Stimulated activated CD4-positive, alpha-beta T cell treated with anti-CD3 and anti-CD28 coated beads, Interleukin-4, amount 100 ng/mL, for 1 hour (primary cell): ENCODE results near the gene SUV39H2.
"Not testable (repeated sequence)": the region's sequence is repeated elsewhere in the genome, so short reads cannot be mapped to it uniquely, and the experiment has no call there.

Experiments
- DNase-seq: peaks from one replicate; pipeline ENCODE4 v3.0.0-alpha.2; 2020

Gene SUV39H2

GRCh38 chr10:14876764-14877163, 1.9 kb upstream of the SUV39H2 start:
- no peak for DNase-seq

GRCh38 chr10:14879124-14879927, 660 bp downstream of the SUV39H2 start:
- DNase-seq, result peak; percentile 48

DNA sequence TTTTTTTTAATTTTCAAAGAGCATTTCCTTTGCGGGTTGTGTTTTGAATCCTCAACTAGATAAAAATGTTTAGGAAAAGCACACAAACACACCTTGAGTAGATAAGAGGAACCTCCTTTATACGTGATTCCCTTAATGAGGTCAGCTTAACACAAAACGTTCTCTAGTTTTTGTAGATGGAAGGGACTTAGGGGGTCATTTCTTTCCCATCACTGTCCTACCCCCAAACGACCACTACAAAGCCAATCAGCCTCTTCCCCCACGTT, 1.2 kb downstream of the SUV39H2 start:
- no peak for DNase-seq

GRCh38 chr10:14880229-14880628, 1.6 kb downstream of the SUV39H2 start:
- no peak for DNase-seq

DNA sequence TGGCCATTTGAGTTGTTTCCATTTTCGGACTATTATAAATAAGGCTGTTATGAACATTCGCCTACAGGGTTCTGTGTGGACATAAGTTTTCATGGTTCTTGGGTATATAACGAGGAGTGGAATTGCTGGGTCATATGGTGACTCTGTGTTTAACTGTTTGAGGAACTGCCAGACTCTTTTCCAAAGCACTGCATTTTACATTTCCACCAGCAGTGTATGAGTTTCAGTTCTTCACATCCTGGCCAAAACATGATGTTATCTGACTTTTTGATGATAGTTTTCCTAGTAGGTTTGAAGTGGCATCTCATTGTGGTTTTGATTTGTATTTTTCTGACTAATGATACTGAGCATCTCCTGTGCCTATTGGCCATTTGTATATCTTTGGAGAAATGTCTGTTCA, 5.4 kb downstream of the SUV39H2 start:
- no peak for DNase-seq

DNA sequence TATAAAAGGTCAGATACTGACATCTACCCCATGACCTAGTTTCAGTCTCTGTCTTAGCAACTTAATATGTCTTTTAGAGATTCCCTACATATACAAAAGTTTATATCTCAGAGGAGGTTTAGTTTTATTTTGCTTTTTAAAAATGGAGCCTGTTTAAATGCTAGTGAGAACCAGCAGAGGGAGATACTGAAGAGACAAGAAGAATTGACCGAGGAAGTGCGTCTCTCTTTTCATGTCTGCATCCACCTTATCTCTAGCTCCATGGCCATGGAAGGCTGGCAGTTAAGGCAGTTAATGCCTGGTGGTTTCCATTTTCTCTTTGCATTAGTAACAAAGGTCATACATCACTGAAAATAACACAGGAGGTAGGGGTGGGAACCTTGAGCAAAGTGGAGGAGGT, 10.7 kb downstream of the SUV39H2 start:
- DNase-seq, result no peak

DNA sequence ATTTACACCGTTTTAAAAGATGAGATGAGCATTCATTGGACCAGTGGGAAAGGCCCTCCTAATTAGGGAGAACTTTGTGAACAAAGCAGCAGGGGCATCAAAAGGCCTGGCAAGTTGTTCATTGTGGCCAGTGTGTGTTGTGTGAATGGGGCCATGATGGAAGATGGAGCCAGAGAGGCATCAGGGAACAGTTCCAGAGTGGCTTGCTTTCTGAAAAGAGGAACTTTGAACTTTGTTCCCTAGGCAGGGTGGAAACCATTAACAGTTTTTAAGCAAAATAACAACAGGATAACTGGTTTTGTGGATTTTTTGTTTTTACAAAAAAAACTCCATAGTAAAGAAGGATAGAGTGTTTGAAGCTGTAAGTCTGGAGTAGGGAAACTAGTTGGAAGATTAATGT, 12.5 kb downstream of the SUV39H2 start:
- DNase-seq, result no peak

- peak; percentile 4 for DNase-seq
These were observed 25.7 kb downstream of the SUV39H2 start for GRCh38 chr10:14904316-14904732.

- DNase-seq, result no peak
These were observed 26.2 kb downstream of the SUV39H2 start for GRCh38 chr10:14904864-14905263.

GRCh38 chr10:14905890-14906289, 27.2 kb downstream of the SUV39H2 start:
- DNase-seq, result no peak

DNA sequence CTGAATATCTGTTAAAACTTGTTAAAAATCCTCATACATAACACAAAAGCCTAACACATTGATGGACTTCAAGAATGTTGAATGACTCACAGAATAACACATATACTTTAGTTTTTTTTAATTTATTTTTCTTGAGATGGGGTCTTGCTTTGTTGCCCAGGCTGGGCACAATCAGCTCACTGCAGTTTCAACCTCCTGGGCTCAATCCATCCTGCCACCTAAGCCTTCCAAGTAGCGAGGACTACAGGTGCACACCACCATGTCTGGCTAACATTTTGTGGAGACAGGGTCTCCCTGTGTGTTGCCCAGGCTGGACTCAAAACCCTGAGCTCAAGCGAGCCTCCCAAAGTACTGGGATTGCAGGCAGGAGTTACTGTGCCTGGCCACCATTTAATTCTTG, 28.1 kb downstream of the SUV39H2 start:
- DNase-seq, result no peak

DNA sequence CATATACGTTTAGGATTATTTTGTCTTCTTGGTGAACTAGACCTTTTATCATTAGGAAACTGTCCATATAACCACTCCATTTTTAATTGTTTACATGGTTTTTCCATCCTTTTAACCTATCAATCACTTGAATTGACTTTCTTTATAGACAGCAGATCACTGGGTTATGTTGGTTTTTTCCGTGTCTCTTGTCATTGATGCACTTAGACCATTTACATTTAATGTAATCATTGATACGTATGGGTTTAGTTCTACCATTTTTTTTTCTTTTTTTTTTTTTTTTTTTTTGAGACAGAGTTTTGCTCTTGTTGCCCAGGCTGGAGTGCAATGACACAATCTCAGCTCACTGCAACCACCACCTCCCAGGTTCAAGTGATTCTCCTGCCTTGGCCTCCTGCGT, 28.9 kb downstream of the SUV39H2 start:
- DNase-seq, result not testable (repeated sequence)

GRCh38 chr10:14909101-14909500, 30.4 kb downstream of the SUV39H2 start:
- no peak for DNase-seq

- no peak for DNase-seq
These were observed 32.3 kb downstream of the SUV39H2 start for GRCh38 chr10:14910953-14911352.

DNA sequence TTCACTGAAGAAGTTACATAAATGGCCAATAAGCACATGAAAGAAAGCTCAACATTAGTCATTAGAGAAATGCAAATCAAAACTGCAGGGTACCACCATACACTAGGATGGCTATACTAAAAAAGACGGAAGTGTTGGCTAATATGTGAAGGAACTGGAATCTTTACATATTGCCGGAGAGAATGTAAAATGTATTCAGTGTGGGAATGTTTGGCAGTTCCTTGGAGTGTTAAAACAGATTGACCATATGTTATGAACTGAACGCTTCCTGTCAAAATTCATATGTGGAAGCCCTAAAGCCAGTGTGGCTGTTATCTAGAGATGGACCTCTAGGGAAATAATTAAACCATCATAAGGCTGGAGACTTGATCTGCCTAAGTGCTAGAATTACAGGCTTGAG, 33.1 kb downstream of the SUV39H2 start:
- no peak for DNase-seq

DNA sequence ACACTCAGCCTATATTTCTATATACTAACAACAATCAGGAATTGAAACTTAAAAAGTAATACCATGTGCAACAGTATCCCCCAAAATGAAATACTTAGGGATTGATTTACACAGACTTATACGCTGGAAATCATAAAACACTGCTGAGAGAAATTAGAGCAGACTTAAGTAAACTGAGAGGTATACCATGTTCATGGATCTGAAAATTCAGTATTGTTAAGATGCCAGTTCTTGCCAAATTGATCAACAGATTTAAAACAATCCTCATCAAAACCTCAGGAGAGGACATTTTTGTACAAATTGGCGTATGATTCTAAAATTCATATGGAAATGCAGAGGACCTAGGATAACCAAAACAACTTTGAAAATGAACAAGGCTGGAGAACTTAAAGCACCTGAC, 37.9 kb downstream of the SUV39H2 start:
- no peak for DNase-seq

- no peak for DNase-seq
These were observed 39.2 kb downstream of the SUV39H2 start for GRCh38 chr10:14917827-14918226.

DNA sequence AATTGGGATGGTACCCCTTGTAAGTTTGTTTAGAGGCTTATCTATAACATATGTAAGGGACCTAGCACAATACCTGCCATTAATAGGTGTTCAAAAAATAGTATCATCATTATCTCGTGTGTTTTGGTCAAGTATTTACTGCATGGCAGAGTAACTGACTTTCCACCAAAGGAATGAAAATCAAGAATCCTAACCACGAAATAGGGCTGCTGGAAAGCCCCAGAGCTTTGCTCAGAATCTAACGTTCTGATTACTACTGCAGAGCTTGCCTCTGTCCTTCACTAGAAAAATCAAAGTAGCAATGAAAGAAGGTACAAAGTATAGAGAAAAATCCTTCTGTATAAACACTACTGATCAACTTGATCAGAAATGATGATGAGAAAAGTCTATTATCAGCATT, 40.3 kb downstream of the SUV39H2 start:
- no peak for DNase-seq

- no peak for DNase-seq
These were observed 45.3 kb downstream of the SUV39H2 start for GRCh38 chr10:14924013-14924412.

DNA sequence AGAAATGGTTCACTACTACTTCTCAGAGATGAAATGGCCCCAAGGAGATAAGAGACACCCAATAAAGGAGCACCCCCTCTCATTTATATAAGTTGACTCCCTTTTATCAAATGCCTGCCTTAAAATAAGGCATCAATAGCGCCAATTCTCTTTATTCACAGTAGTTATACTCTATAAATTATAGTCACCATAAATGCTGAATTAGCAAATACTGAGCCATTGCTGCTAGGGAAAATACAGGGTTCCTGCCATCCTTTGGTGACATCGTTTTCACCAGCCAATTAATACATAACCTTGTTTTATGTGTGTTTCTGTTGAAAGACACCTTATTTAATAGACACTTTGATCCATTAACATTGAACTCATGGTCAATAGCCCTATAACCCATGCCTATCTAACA, 46.6 kb downstream of the SUV39H2 start:
- no peak for DNase-seq

DNA sequence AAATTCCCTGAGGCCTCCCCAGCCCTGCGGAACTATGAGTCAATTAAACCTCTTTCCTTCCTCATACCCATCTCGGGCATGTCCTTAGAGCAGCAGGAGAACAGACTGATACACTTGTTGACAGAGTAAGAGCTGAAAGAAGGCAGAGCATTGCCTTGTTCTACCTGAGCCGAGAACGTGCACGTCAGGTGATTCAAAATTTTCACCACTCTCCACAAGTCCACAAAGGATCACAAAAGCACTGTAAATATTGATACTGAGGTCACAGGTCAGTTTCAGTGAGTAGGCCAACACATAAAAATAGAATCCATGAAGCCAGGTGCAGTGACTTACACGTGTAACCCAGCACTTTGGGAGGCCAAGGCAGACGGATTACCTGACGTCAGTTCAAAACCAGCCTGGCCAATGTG, 47.4 kb downstream of the SUV39H2 start:
- DNase-seq, result no peak

- DNase-seq, result no peak
These were observed 48.2 kb downstream of the SUV39H2 start for GRCh38 chr10:14926722-14927416.

DNA sequence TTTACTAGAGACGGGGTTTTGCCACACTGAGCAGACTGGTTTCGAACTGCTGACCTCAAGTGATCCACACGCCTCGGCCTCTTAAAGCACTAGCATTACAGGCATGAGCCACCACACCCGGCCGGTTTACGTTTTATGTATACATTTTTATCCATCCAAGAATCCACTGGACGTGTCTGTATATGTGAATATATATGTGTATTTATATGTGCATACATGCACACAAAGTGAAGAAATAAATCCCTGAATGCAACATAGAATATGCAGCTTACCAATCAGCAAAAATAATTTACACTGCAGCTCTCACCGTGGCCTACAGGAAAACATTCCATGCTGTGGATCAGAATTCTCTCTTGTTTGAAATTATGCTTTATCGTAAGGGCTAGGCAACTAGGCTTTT, 51.9 kb downstream of the SUV39H2 start:
- DNase-seq, result no peak

GRCh38 chr10:14936584-14936983, 57.9 kb downstream of the SUV39H2 start:
- no peak for DNase-seq

DNA sequence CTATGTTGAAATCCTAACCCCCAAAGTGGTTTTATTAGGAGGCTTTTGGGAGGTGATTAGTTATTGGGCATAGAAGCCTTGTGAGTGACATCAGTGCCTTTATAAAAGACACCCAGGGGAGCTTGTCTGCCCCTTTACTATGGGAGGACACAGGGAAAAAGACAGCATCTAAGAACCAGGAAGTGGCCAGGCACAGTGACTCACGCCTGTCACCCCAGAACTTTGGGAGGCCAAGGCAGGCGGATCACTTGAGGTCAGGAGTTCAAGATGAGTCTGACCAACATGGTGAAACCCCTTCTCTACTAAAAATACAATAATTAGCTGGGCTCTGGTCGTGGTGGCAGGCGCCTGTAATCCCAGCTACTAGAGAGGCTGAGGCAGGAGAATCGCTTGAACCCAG, 60.3 kb downstream of the SUV39H2 start:
- DNase-seq, result not testable (repeated sequence)
